Neural cell (in vitro differentiated cells): Measurements from ENCODE around the gene PTTG1IP. TPM values are rescaled to one million over a fixed set of nuclear protein-coding genes. Genes with fewer than 3 reads are reported as not detected.

ENCODE experiments used
- H2AFZ ChIP-seq: fragments of 200-600, 300-800 bp; sonication (generic), shearing (Covaris generic); 2 replicates; pipeline ENCODE4 v1.6.0; 2014; ENCODE audit warnings: low read depth, mild to moderate bottlenecking, antibody characterized with exemption, low read length, moderate library complexity
- H3F3A ChIP-seq: fragments of 200-600 bp; shearing (Covaris generic); 2 replicates; pipeline ENCODE4 v1.6.1; 2016; ENCODE audit warnings: mild to moderate bottlenecking, moderate library complexity, mixed read lengths, antibody characterized with exemption, low read length; ENCODE audit not compliant: insufficient read depth, poor library complexity, severe bottlenecking
- H3K27ac ChIP-seq: fragments of 200-600, 300-800 bp; sonication (generic), shearing (Covaris generic); 2 replicates; pipeline ENCODE4 v1.5.1; 2014; ENCODE audit warnings: mild to moderate bottlenecking, low read length, moderate library complexity
- H3K27me3 ChIP-seq: fragments of 300-800, 200-600 bp; sonication (generic), shearing (Covaris generic); 2 replicates; pipeline ENCODE4 v1.6.0; 2014; ENCODE audit warnings: mild to moderate bottlenecking, low read depth, low read length, moderate library complexity; ENCODE audit not compliant: insufficient read depth
- H3K36me3 ChIP-seq: fragments of 300-800, 200-600 bp; sonication (generic), shearing (Covaris generic); 2 replicates; pipeline ENCODE4 v1.5.1; 2014; ENCODE audit warnings: mild to moderate bottlenecking, antibody characterized with exemption, low read length, moderate library complexity; ENCODE audit not compliant: insufficient read depth
- H3K4me2 ChIP-seq: fragments of 300-800, 200-600 bp; sonication (generic), shearing (Covaris generic); 2 replicates; pipeline ENCODE4 v1.6.0; 2014; ENCODE audit warnings: mild to moderate bottlenecking, low read length
- H3K4me3 ChIP-seq: fragments of 300-800, 200-600 bp; sonication (generic), shearing (Covaris generic); 2 replicates; pipeline ENCODE4 v1.5.1; 2014; ENCODE audit warnings: mild to moderate bottlenecking, low read length, moderate library complexity
- H3K79me2 ChIP-seq: fragments of 200-600 bp; shearing (Covaris generic); replicated peaks from 2 replicates; pipeline ENCODE4 v1.6.0; 2014; ENCODE audit warnings: mild to moderate bottlenecking, low read length, moderate library complexity; ENCODE audit not compliant: insufficient read depth
- H3K9ac ChIP-seq: fragments of 300-800, 200-600 bp; sonication (generic), shearing (Covaris generic); 2 replicates; pipeline ENCODE4 v1.6.1; 2016; ENCODE audit warnings: mild to moderate bottlenecking, low read length, mixed read lengths
- H3K9me2 ChIP-seq: fragments of 200-600 bp; shearing (Covaris generic); 2 replicates; pipeline ENCODE4 v1.6.1; 2016; ENCODE audit warnings: mild to moderate bottlenecking, low read length, mixed read lengths; ENCODE audit not compliant: insufficient read depth
- H3K9me3 ChIP-seq: fragments of 200-600, 300-800 bp; sonication (generic), shearing (Covaris generic); 2 replicates; pipeline ENCODE4 v1.6.1; 2016; ENCODE audit warnings: mild to moderate bottlenecking, mixed run types, low read length, moderate library complexity, mixed read lengths
- H4K20me1 ChIP-seq: fragments of 200-600 bp; shearing (Covaris generic); 2 replicates; pipeline ENCODE4 v1.6.1; 2016; ENCODE audit warnings: mild to moderate bottlenecking, mixed run types; ENCODE audit not compliant: insufficient read depth
- EP300 ChIP-seq: fragments of 450-650 bp; conservative IDR thresholded peaks from 2 replicates; pipeline ENCODE4 v1.6.1; 2014; ENCODE audit warnings: antibody characterized with exemption, mild to moderate bottlenecking, moderate library complexity; ENCODE audit not compliant: poor library complexity, severe bottlenecking
- EZH2 ChIP-seq: fragments of 200-600, 300-800 bp; shearing (Covaris generic), sonication (generic); IDR thresholded peaks from 2 replicates; pipeline ENCODE4 v1.6.1; 2014; ENCODE audit warnings: antibody characterized with exemption, low read length, borderline replicate concordance, mild to moderate bottlenecking; ENCODE audit not compliant: insufficient read depth, poor library complexity, severe bottlenecking
- MXI1 ChIP-seq: fragments of 450-650 bp; conservative IDR thresholded peaks from 2 replicates; pipeline ENCODE4 v1.6.1; 2014; ENCODE audit warnings: antibody characterized with exemption, mild to moderate bottlenecking; ENCODE audit not compliant: poor library complexity, severe bottlenecking
- POLR2AphosphoS5 ChIP-seq: IDR thresholded peaks from 2 replicates; pipeline ENCODE4 v1.6.1; 2012
- RAD21 ChIP-seq: fragments of 450-650 bp; conservative IDR thresholded peaks from 2 replicates; pipeline ENCODE4 v1.6.1; 2014; ENCODE audit warnings: antibody characterized with exemption, mild to moderate bottlenecking, moderate library complexity
- SMC3 ChIP-seq: fragments of 450-650 bp; conservative IDR thresholded peaks from 2 replicates; pipeline ENCODE4 v1.6.1; 2014; ENCODE audit warnings: antibody characterized with exemption, mild to moderate bottlenecking, moderate library complexity; ENCODE audit not compliant: poor library complexity
- TAF1 ChIP-seq: IDR thresholded peaks from 2 replicates; pipeline ENCODE4 v1.6.1; 2012; ENCODE audit warnings: low read depth
- polyA plus RNA-seq: library from polyadenylated mRNA; depleted of rRNA; stranded (reverse); fragments of >200 nt; gene quantifications from 2 replicates; pipeline ENCODE4 v1.2.3, GENCODE V29; 2014
- TF ChIP-seq, protein P1 (sequence below): fragments of 450-650 bp; IDR thresholded peaks from 2 replicates; pipeline ENCODE4 v1.5.1; 2014; ENCODE audit warnings: antibody characterized with exemption, mild to moderate bottlenecking, moderate library complexity; ENCODE audit not compliant: poor library complexity, severe bottlenecking
- TF ChIP-seq, protein P2 (sequence below): IDR thresholded peaks from 2 replicates; pipeline ENCODE4 v1.6.1; 2012; ENCODE audit warnings: borderline replicate concordance

The PTTG1IP gene
- polyA plus RNA-seq, 1 donor from 2014 or later = 152 TPM

DNA sequence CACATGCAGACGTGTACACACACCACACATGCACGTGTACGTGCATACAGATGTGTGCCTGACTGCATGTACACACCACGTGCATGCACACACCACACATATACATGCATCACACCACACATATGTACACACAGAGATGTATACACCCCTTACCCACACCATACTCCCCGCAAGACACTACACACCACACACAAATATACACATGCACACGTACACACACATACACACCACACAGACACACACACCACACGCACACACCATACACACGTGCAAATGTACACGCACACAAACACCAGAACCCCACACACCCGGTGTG, 37.5 kb upstream of the PTTG1IP start:
- no peaks in the 10 kb centered on the region for H3K27me3 ChIP-seq
- H3F3A ChIP-seq = no peaks in the 10 kb centered on the region
- H2AFZ ChIP-seq = no peak overlapping the region
- H3K36me3 ChIP-seq = no peaks in the 10 kb centered on the region
- no peak overlapping the region for H3K4me3 ChIP-seq
- H3K79me2 ChIP-seq = no peaks in the 10 kb centered on the region
- no peaks in the 10 kb centered on the region for H4K20me1 ChIP-seq
- H3K9me2 ChIP-seq = no peaks in the 10 kb centered on the region
- H3K4me2 ChIP-seq = no peak overlapping the region
- H3K9me3 ChIP-seq = no peaks in the 10 kb centered on the region
- no peak overlapping the region for H3K9ac ChIP-seq
- TF ChIP-seq EP300 (no peak), SMC3 (no peak), TAF1 (no peak), EZH2 (no peak), POLR2AphosphoS5 (no peak), RAD21 (no peak), MXI1 (no peak)
- TF ChIP-seq, protein P1, sequence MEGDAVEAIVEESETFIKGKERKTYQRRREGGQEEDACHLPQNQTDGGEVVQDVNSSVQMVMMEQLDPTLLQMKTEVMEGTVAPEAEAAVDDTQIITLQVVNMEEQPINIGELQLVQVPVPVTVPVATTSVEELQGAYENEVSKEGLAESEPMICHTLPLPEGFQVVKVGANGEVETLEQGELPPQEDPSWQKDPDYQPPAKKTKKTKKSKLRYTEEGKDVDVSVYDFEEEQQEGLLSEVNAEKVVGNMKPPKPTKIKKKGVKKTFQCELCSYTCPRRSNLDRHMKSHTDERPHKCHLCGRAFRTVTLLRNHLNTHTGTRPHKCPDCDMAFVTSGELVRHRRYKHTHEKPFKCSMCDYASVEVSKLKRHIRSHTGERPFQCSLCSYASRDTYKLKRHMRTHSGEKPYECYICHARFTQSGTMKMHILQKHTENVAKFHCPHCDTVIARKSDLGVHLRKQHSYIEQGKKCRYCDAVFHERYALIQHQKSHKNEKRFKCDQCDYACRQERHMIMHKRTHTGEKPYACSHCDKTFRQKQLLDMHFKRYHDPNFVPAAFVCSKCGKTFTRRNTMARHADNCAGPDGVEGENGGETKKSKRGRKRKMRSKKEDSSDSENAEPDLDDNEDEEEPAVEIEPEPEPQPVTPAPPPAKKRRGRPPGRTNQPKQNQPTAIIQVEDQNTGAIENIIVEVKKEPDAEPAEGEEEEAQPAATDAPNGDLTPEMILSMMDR = no peak
- TF ChIP-seq, protein P2, sequence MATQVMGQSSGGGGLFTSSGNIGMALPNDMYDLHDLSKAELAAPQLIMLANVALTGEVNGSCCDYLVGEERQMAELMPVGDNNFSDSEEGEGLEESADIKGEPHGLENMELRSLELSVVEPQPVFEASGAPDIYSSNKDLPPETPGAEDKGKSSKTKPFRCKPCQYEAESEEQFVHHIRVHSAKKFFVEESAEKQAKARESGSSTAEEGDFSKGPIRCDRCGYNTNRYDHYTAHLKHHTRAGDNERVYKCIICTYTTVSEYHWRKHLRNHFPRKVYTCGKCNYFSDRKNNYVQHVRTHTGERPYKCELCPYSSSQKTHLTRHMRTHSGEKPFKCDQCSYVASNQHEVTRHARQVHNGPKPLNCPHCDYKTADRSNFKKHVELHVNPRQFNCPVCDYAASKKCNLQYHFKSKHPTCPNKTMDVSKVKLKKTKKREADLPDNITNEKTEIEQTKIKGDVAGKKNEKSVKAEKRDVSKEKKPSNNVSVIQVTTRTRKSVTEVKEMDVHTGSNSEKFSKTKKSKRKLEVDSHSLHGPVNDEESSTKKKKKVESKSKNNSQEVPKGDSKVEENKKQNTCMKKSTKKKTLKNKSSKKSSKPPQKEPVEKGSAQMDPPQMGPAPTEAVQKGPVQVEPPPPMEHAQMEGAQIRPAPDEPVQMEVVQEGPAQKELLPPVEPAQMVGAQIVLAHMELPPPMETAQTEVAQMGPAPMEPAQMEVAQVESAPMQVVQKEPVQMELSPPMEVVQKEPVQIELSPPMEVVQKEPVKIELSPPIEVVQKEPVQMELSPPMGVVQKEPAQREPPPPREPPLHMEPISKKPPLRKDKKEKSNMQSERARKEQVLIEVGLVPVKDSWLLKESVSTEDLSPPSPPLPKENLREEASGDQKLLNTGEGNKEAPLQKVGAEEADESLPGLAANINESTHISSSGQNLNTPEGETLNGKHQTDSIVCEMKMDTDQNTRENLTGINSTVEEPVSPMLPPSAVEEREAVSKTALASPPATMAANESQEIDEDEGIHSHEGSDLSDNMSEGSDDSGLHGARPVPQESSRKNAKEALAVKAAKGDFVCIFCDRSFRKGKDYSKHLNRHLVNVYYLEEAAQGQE = no peak
- H3K27ac ChIP-seq = no peak overlapping the region

DNA sequence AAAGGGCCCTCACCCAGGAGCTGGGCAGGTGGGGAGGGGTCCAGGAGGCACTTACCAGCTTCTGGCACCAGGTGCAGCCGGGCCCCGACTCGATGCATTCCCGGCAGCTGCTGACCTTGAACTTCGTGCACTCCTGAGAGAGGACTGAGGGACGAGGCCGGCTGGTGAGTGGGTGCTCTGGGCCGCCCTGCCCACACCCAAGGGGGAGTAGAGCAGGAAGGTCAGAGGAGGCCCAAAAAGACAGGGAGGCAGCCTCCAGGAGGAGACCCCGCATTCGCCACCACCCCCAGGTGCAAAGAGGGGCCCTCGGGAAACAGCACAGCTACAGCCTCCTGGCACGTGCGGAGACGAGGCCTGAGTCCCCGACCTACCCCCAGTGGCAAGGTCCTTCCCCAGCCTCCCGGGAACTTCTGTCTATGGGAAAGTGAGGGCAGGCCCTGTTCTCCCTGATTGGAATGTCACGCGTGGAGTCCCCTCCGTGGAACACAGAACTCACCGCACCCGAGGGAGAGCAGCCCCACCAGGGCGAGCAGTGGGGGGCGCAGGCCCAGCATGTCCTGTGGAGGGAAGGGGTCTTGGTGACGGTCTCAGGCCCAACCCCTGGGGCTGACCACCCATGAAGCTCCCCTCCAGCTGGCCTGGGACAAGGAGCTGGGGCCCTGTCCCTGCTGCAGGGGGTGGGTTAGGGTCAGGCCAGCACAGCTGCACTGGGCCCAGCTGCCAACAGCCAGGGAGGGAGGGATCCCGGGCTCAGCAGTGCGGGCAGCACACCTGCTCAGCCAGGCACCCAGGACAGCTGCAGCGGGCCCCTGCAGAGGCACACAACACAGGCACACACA, 37.0 kb upstream of the PTTG1IP start:
- Histone ChIP-seq H3K4me2 (no peak overlapping the region), H3K9ac (no peak overlapping the region), H4K20me1 (no peaks in the 10 kb centered on the region), H3F3A (no peaks in the 10 kb centered on the region), H3K27ac (no peak overlapping the region), H3K9me2 (no peaks in the 10 kb centered on the region), H3K27me3 (no peaks in the 10 kb centered on the region), H3K4me3 (no peak overlapping the region), H3K9me3 (no peaks in the 10 kb centered on the region), H3K79me2 (no peaks in the 10 kb centered on the region), H2AFZ (no peak overlapping the region), H3K36me3 (no peaks in the 10 kb centered on the region)
- TF ChIP-seq, protein P1 = no peak
